Caco-2 (cell line): ENCODE measurements around the gene ST6GALNAC6. TPM values are rescaled to one million over a fixed set of nuclear protein-coding genes. Genes with fewer than 3 reads are reported as not detected.

Experiments used
- BruUV-seq: library from RNA; stranded (reverse); fragments of 400-500 nt; replicated peaks from 2 replicates; lab custom pipeline; 2021; lab: Mats Ljungman, UMichigan
- CTCF ChIA-PET: fragments of 300-600 bp; sonication (Branson Sonifier 250); formaldehyde crosslinking; loops from one replicate; lab custom pipeline; 2022; ENCODE audit warnings: antibody characterized with exemption; lab: Charles Lee
- POLR2A ChIA-PET: fragments of 300-600 bp; sonication (Branson Sonifier 250); formaldehyde crosslinking; loops from one replicate; lab custom pipeline; 2022; ENCODE audit warnings: antibody characterized with exemption; lab: Charles Lee
- DNase-seq, 2 experiments: peaks; one replicate each; pipeline versions ENCODE4 v3.0.0 to v3.0.0-alpha.2; 2020 to 2022
- H3K27me3 ChIP-seq: replicated peaks from 2 replicates; pipeline ENCODE4 v1.6.0; 2011; ENCODE audit warnings: low read length; ENCODE audit not compliant: control insufficient read depth, insufficient read depth
- H3K36me3 ChIP-seq: 2 replicates; pipeline ENCODE4 v1.5.1; 2011; ENCODE audit warnings: low read length; ENCODE audit not compliant: control insufficient read depth, insufficient read depth
- H3K4me1 ChIP-seq: fragments of 250-450 bp; sonication (Bioruptor Pico); 2 replicates; pipeline ENCODE4 v1.5.1; 2020; ENCODE audit warnings: mild to moderate bottlenecking
- H3K4me3 ChIP-seq: 2 replicates; pipeline ENCODE4 v1.5.1; 2011; ENCODE audit warnings: low read depth, mild to moderate bottlenecking, control low read depth, low read length
- H3K9me3 ChIP-seq: fragments of 250-450 bp; sonication (Bioruptor Pico); 2 replicates; pipeline ENCODE4 v1.5.1; 2020; ENCODE audit warnings: mild to moderate bottlenecking, moderate library complexity
- H3K27ac Mint-ChIP-seq: one replicate; pipeline ENCODE4 v1.8.0; 2022; ENCODE audit warnings: mixed read lengths; ENCODE audit not compliant: unreplicated experiment
- H3K27me3 Mint-ChIP-seq: one replicate; pipeline ENCODE4 v1.8.0; 2022; ENCODE audit warnings: mixed read lengths; ENCODE audit not compliant: insufficient read depth, unreplicated experiment
- H3K36me3 Mint-ChIP-seq: one replicate; pipeline ENCODE4 v1.8.0; 2022; ENCODE audit warnings: mild to moderate bottlenecking, mixed read lengths; ENCODE audit not compliant: insufficient read depth, unreplicated experiment
- H3K4me1 Mint-ChIP-seq: one replicate; pipeline ENCODE4 v1.8.0; 2022; ENCODE audit warnings: low read depth, mixed read lengths; ENCODE audit not compliant: unreplicated experiment
- H3K4me3 Mint-ChIP-seq: one replicate; pipeline ENCODE4 v1.8.0; 2022; ENCODE audit warnings: mild to moderate bottlenecking, moderate library complexity, mixed read lengths; ENCODE audit not compliant: unreplicated experiment
- H3K9me3 Mint-ChIP-seq: one replicate; pipeline ENCODE4 v1.8.0; 2022; ENCODE audit warnings: mixed read lengths; ENCODE audit not compliant: unreplicated experiment
- intact Hi-C: fragments of 100-400 bp; cut with micrococcal nuclease; formaldehyde crosslinking; loops from one replicate; pipeline ENCODE4 v1.10.0; 2022; ENCODE audit not compliant: unreplicated experiment
- total RNA-seq: library from RNA; stranded (reverse); gene quantifications from 2 replicates; pipeline ENCODE4 v1.2.3, GENCODE V29; 2022
- TF ChIP-seq, protein P1 (sequence below), 2 experiments: fragments of 200-600 bp in 1 of 2; IDR thresholded peaks; 1 replicate in 1 of 2; 2 replicates in 1 of 2; pipeline versions ENCODE4 v1.5.1 to v1.8.0; 2011 to 2022; ENCODE audit warnings: antibody characterized with exemption in 1 of 2, control low read depth in 1 of 2, inconsistent platforms in 1 of 2, low read depth in 1 of 2, low read length in 1 of 2, mild to moderate bottlenecking in 1 of 2, moderate library complexity in 1 of 2; ENCODE audit not compliant: insufficient read depth in 1 of 2, severe bottlenecking in 1 of 2, unreplicated experiment in 1 of 2

The ST6GALNAC6 gene
- total RNA-seq, 1 experiment from 2014 or later = 20.7 TPM

- H3K36me3 Mint-ChIP-seq = peaks cover 39% of the 10 kb centered on the region
- peak overlapping the region; percentile 76 for H3K4me3 Mint-ChIP-seq
- Histone ChIP-seq H3K4me3 (peak overlapping the region; percentile 91), H3K36me3 (peaks cover 15% of the 10 kb centered on the region), H3K27me3 (no peaks in the 10 kb centered on the region), H3K9me3 (peaks cover 6% of the 10 kb centered on the region), H3K4me1 (peaks cover 43% of the 10 kb centered on the region)
- TF ChIP-seq, protein P1, sequence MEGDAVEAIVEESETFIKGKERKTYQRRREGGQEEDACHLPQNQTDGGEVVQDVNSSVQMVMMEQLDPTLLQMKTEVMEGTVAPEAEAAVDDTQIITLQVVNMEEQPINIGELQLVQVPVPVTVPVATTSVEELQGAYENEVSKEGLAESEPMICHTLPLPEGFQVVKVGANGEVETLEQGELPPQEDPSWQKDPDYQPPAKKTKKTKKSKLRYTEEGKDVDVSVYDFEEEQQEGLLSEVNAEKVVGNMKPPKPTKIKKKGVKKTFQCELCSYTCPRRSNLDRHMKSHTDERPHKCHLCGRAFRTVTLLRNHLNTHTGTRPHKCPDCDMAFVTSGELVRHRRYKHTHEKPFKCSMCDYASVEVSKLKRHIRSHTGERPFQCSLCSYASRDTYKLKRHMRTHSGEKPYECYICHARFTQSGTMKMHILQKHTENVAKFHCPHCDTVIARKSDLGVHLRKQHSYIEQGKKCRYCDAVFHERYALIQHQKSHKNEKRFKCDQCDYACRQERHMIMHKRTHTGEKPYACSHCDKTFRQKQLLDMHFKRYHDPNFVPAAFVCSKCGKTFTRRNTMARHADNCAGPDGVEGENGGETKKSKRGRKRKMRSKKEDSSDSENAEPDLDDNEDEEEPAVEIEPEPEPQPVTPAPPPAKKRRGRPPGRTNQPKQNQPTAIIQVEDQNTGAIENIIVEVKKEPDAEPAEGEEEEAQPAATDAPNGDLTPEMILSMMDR (IDR thresholded peaks at IDR 0.05; ENCODE audit: insufficient read depth in 1 of 2, low read depth in 1 of 2, low read length in 1 of 2, severe bottlenecking in 1 of 2, unreplicated experiment in 1 of 2) = no peak
- intact Hi-C loops = no loop called here
- H3K9me3 Mint-ChIP-seq = peaks cover 10% of the 10 kb centered on the region
- H3K4me1 Mint-ChIP-seq = peaks cover 11% of the 10 kb centered on the region
- CTCF ChIA-PET = interaction anchor here (1.2 kb wide), 1 partner anchor 31 kb away, joined by 3 read pairs; no protein-coding TSS in a partner anchor
- peak overlapping the region; percentile 75 for H3K27ac Mint-ChIP-seq
- POLR2A ChIA-PET = interaction anchor here (0.6 kb wide), 2 partner anchors 320 to 447 kb away, joined by 5 read pairs; partner anchors contain the start of genes LRSAM1 and RPL12
- H3K27me3 Mint-ChIP-seq = no peaks in the 10 kb centered on the region
- BruUV-seq = no TSS peak
- DNase-seq = peak in 1 of 2 experiments; percentile 39
Observed at GRCh38 chr9:127898433-127899127, 823 bp downstream of the ST6GALNAC6 start.

DNA sequence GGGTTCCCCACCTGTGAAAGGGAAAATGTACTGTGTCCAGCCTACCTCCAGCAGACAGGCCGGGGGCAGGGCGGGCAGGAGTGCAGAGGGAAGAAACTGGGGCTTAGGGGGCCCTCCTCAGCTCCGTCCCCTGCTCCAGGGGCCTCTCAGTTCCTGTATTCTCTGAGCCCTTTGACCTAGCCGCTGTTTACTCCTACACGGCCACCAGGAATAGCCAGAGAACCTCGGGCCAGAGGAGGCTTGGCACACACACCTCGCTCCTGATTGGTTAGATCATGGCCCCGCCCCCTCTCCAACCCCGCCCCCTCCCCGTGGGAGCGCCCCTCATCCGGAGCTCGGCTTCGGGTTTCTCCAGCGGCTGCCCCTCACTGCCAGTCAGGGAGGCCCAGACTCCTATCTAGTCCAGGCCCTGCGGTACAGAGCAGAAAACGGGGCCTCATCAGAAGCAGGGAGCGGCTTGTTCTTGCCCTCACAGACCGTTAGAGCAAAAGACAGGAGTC is 2.2 kb downstream of the ST6GALNAC6 start:
- Histone ChIP-seq H3K4me3 (no peak overlapping the region), H3K36me3 (peaks cover 23% of the 10 kb centered on the region), H3K27me3 (no peaks in the 10 kb centered on the region), H3K9me3 (peaks cover 19% of the 10 kb centered on the region), H3K4me1 (peaks cover 40% of the 10 kb centered on the region)
- H3K4me3 Mint-ChIP-seq = peak overlapping the region; percentile 37
- H3K4me1 Mint-ChIP-seq = peaks cover 11% of the 10 kb centered on the region
- intact Hi-C loops = no loop called here
- peaks cover 52% of the 10 kb centered on the region for H3K36me3 Mint-ChIP-seq
- ChIA-PET POLR2A (interaction anchor here (0.6 kb wide), 2 partner anchors 102 to 110 kb away, joined by 4 to 5 read pairs; no protein-coding TSS in a partner anchor), CTCF (interaction anchor here (0.6 to 1.2 kb wide), 2 partner anchors 30 to 65 kb away, joined by 3 to 4 read pairs; no protein-coding TSS in a partner anchor)
- BruUV-seq = no TSS peak
- H3K9me3 Mint-ChIP-seq = peaks cover 15% of the 10 kb centered on the region
- peak; percentile 76 to 91 for DNase-seq
- H3K27ac Mint-ChIP-seq = peak overlapping the region; percentile 18
- TF ChIP-seq, protein P1 (IDR thresholded peaks at IDR 0.05; ENCODE audit: insufficient read depth in 1 of 2, low read depth in 1 of 2, low read length in 1 of 2, severe bottlenecking in 1 of 2, unreplicated experiment in 1 of 2) = no peak
- no peaks in the 10 kb centered on the region for H3K27me3 Mint-ChIP-seq

- CTCF ChIA-PET = no interaction called here
- H3K4me3 Mint-ChIP-seq = peak overlapping the region; percentile 37
Observed at GRCh38 chr9:127896395-127897192, 2.8 kb downstream of the ST6GALNAC6 start.

More at GRCh38 chr9:127896395-127897192, 2.8 kb downstream of the ST6GALNAC6 start:
- no TSS peak for BruUV-seq
- intact Hi-C loops = no loop called here
- Mint-ChIP-seq H3K9me3 (peaks cover 18% of the 10 kb centered on the region), H3K4me1 (peaks cover 13% of the 10 kb centered on the region), H3K36me3 (peaks cover 56% of the 10 kb centered on the region), H3K27ac (peak overlapping the region; percentile 18), H3K27me3 (no peaks in the 10 kb centered on the region)
- Histone ChIP-seq H3K27me3 (no peaks in the 10 kb centered on the region), H3K4me1 (peaks cover 36% of the 10 kb centered on the region), H3K36me3 (peaks cover 25% of the 10 kb centered on the region), H3K4me3 (no peak overlapping the region), H3K9me3 (peaks cover 23% of the 10 kb centered on the region)
- TF ChIP-seq, protein P1 (IDR thresholded peaks at IDR 0.05; ENCODE audit: insufficient read depth in 1 of 2, low read depth in 1 of 2, low read length in 1 of 2, severe bottlenecking in 1 of 2, unreplicated experiment in 1 of 2) = no peak
- POLR2A ChIA-PET = interaction anchor here (0.6 kb wide), 2 partner anchors 101 to 111 kb away, joined by 4 to 5 read pairs; no protein-coding TSS in a partner anchor
- DNase-seq = no peak
